GM12875 (cell line): ENCODE measurements around the gene GID4.

Source experiments
- H3K4me3 ChIP-seq: one replicate; pipeline ENCODE4 v1.5.1; 2011; ENCODE audit warnings: low read depth, low read length, control low read depth
- TF ChIP-seq, protein P1 (sequence below): IDR thresholded peaks from 2 replicates; pipeline ENCODE4 v1.5.1; 2011; ENCODE audit warnings: low read depth, mild to moderate bottlenecking, control low read depth, inconsistent platforms, low read length, moderate library complexity, borderline replicate concordance; ENCODE audit not compliant: insufficient read depth

The GID4 gene

DNA sequence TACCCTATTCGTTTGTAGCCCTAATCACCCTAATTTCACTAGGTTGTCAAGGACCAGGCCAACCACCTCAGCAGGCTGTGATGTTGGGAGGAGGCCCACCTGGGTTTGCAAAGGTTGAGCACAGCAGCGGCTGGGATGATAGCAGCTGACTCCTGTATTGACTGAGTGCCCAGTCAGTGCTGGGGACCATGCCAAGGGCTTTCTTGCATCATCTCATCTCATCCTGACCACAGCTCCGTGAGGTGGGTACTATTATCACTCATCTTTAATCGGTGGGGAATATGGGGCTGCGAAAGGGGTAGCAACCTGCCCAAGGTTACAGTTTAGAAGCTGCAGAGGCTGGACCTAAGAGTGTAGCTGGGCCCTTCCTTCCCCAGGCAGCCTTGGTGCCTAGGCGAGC is 11.9 kb upstream of the GID4 start:
- TF ChIP-seq, protein P1, sequence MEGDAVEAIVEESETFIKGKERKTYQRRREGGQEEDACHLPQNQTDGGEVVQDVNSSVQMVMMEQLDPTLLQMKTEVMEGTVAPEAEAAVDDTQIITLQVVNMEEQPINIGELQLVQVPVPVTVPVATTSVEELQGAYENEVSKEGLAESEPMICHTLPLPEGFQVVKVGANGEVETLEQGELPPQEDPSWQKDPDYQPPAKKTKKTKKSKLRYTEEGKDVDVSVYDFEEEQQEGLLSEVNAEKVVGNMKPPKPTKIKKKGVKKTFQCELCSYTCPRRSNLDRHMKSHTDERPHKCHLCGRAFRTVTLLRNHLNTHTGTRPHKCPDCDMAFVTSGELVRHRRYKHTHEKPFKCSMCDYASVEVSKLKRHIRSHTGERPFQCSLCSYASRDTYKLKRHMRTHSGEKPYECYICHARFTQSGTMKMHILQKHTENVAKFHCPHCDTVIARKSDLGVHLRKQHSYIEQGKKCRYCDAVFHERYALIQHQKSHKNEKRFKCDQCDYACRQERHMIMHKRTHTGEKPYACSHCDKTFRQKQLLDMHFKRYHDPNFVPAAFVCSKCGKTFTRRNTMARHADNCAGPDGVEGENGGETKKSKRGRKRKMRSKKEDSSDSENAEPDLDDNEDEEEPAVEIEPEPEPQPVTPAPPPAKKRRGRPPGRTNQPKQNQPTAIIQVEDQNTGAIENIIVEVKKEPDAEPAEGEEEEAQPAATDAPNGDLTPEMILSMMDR: no peak
- no peak overlapping the region for H3K4me3 ChIP-seq

DNA sequence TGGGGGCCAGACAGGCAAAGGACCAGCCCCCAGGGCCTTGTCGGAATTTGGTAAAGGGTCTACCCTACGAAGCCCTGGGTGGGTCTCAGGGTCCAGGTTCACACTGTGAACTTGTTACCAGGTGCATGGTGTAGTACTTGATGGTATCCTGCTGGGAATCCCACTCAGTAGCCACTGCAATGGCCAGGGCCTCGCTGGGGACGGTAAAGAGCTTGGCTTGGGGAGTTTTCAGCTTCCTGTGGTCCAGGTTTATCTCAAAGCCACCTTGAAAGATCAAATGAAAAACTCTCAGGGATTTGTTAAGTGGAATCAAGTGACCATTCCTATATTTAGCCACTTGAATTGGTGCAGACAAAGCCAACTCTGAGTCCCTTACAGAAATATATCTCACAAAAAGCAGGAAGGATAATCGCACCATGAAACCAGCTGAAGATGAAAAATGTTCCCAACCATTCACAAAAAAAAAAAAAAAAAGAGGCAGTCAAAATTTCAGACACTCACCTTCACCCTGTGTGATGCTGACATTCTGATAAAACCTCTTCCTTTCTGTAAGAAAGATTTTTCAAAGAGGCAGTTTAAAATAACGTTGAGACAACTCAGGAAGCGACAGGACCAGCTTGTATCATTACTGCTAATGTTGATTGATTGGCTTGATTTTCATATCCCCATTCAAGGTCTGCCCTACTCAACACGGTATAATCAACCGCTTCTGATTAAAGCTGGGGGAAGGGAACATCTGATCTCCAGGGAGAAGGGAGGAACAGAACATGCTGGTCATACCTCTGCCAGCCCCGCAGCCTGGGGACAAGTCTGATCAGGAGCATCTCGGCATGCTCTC is 10.9 kb upstream of the GID4 start:
- no peak overlapping the region for H3K4me3 ChIP-seq
- TF ChIP-seq, protein P1: no peak

DNA sequence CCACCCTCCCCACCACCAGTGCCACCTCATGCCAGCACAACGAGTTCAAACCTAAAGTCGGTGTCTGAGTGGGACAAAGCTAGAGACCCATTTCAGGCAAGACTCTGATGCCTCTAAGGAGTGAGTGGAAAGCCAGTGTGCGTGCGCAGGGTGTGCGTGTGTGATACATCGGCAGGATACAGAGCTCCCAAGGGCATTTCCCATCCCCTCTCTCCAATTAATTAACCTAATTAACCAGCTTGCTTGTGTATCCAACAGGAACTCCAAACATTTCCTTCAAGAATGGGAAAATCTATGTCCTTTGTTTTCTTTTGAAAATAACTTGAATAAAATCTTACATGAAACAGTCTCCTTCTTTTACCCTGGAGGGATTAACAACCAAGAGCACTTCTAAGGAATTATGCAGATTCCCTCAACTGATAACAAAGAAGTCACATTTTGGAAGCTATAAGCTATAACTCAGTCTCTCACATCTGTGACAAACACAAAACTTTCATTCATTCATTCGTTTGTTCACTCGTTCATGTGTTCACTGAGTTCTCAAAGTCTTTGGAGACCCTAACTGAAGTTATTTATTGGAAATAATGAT is 10.2 kb upstream of the GID4 start:
- no peak overlapping the region for H3K4me3 ChIP-seq
- TF ChIP-seq, protein P1: no peak

DNA sequence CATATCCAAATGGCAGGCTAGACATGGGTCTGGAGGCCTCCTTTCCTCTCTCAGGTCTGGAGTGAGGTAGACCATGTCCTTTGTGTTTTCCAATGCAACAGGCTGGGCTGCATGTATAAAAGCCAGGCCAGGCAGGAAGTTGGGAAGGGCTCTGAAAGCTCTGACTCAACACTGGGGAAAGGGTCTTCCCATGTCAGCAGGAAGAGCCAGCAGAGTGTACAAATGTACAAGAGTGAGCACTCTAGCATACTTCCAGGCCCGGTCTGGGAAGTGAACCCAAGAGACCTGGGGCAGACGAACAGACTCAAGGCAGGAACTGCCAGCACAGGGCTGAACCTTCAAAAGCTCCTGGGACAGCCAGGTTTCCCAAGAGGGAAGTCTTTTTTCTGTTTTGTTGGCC is 7.3 kb upstream of the GID4 start:
- H3K4me3 ChIP-seq: no peak overlapping the region
- TF ChIP-seq, protein P1: no peak

DNA sequence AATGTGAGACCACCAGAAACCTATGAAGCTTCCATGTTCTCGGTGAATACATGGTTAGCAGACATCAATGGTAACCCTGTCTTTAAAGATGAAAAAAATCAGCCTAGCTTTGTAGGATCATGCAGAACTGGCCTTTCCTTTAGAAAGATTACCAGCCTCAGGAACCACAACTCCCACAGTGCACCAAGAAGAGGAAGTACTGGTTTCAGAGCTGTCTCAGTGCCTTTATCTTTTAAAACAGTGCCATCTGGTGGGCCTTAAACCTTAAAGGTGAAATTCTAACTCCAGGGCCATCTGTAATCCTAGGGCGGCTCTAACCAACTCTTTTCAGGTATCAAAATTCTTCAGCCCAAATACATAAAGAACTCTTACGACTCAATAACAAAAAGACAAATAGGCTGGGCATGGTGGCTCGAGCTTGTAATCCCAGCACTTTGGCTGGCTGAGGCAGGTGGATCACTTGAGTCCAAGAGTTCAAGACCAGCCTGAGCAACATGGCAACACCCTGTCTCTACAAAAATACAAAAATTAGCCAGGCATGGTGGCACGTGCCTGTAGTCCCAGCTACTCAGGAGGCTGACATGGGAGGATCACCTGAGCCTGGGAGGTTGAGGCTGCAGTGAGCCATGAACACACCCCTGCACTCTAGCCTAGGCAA is 5.6 kb upstream of the GID4 start:
- no peak overlapping the region for H3K4me3 ChIP-seq
- TF ChIP-seq, protein P1: peak; percentile 31; the same call in 1 of the 2 replicates

DNA sequence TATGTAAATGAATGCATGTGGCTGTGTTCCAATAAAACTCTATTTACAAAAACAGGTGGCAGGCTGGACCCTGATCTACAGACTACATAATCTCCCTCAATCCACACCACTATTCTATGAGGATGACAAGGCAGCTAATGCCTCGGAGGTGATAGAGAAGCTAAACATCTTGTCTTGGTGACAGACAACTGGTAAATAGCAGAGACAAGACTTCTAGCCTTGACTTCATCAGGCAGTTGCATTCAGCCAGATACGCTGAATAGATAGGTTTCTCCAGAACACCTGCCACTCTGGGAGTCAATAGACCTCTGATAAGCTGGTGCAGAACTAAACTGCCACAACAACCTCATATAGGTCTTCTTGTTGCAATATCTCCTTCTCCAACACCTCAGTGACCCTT is 3.5 kb upstream of the GID4 start:
- TF ChIP-seq, protein P1: no peak
- no peak overlapping the region for H3K4me3 ChIP-seq
